ENCODE measurements around the gene ISL2.

DNA sequence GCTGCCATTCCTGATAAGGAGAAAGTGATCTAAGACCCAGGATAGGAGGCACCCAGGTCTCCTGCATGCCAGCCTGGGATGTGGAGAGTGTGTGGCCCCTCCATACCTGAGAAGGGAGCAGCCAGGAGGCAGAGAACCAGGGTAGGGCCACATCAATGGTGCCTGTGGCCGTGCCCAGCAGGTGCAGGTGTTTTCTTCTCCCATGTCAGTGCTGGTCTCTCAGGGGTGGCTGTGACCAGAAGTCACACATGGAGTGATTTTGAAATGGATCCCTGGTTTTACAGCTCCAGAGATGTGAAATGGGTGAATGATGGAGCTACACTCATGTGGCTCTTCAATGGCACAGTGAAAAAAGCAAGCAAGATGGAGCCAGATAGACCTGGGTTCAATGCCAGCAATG lies 3.3 kb upstream of the ISL2 start:
- TF ChIP-seq, protein P1, sequence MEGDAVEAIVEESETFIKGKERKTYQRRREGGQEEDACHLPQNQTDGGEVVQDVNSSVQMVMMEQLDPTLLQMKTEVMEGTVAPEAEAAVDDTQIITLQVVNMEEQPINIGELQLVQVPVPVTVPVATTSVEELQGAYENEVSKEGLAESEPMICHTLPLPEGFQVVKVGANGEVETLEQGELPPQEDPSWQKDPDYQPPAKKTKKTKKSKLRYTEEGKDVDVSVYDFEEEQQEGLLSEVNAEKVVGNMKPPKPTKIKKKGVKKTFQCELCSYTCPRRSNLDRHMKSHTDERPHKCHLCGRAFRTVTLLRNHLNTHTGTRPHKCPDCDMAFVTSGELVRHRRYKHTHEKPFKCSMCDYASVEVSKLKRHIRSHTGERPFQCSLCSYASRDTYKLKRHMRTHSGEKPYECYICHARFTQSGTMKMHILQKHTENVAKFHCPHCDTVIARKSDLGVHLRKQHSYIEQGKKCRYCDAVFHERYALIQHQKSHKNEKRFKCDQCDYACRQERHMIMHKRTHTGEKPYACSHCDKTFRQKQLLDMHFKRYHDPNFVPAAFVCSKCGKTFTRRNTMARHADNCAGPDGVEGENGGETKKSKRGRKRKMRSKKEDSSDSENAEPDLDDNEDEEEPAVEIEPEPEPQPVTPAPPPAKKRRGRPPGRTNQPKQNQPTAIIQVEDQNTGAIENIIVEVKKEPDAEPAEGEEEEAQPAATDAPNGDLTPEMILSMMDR (IDR thresholded peaks at IDR 0.05; ENCODE audit: borderline replicate concordance, extremely low read depth, low read length, poor library complexity, severe bottlenecking), result no peak
- no peak for TF ChIP-seq EZH2 (IDR thresholded peaks at IDR 0.05; ENCODE audit: borderline replicate concordance, low read depth, low read length, severe bottlenecking)
